ENCODE results near the gene SST.
A peak's percentile ranks its signal among the peaks of the same experiment; 100 is the strongest.

SST gene

DNA sequence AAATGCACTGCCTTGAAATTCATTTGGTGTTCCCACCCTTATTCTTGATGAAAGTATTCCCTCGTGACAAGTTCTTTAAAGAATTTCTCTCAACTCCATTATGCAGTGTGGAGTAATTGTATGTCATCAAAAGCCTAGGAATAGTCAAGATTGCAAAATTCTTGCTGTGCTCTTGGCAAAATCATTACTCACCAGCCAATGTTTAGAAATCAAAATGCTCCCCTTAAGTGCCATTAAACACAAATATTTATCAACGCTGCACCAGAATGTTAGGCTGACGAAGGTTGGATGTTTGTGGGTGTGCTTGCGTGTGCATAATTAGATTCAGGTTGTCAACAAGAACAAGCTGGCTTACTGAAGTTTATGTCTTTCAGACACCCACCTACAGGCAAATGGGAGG is 40.5 kb downstream of the SST start:
- DNase-seq (ENCODE audit: low read depth), result peak; percentile 93

GRCh38 chr3:187628169-187628568 is 42.0 kb downstream of the SST start:
- DNase-seq (ENCODE audit: low read depth), result no peak

- no peak for DNase-seq (ENCODE audit: low read depth)
Measured at GRCh38 chr3:187626581-187626980, 43.6 kb downstream of the SST start.

- no peak for DNase-seq (ENCODE audit: low read depth)
Measured at GRCh38 chr3:187624588-187624987, 45.6 kb downstream of the SST start.

GRCh38 chr3:187623285-187623814 is 46.8 kb downstream of the SST start:
- no peak for DNase-seq (ENCODE audit: low read depth)

GRCh38 chr3:187621881-187622280 is 48.3 kb downstream of the SST start:
- DNase-seq (ENCODE audit: low read depth), result no peak

DNA sequence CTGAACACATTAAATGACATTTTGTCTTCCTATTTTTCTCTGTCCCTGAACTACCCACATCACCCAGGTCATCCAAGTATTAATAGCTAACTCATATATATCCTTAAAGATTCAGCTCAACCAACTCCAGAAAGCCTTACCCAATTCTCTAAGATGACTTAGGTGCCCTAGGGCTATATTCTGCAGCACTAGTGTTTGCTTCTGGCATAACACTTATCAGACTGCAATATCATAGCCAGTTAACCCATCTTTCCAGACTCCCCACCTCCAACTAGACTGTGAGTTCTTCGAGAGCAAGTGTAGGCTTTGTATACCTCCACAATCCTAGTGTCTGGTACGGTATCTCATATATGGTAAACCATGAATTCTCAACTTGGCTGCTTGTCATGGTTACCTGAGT is 50.7 kb downstream of the SST start:
- no peak for DNase-seq (ENCODE audit: low read depth)
